Neural cell (in vitro differentiated cells): ENCODE measurements around the gene IGFBP2.

Experiments
- EP300 ChIP-seq: fragments of 450-650 bp; conservative IDR thresholded peaks from 2 replicates; pipeline ENCODE4 v1.6.1; 2014; ENCODE audit warnings: antibody characterized with exemption, mild to moderate bottlenecking, moderate library complexity; ENCODE audit not compliant: poor library complexity, severe bottlenecking
- EZH2 ChIP-seq: fragments of 200-600, 300-800 bp; shearing (Covaris generic), sonication (generic); IDR thresholded peaks from 2 replicates; pipeline ENCODE4 v1.6.1; 2014; ENCODE audit warnings: antibody characterized with exemption, low read length, borderline replicate concordance, mild to moderate bottlenecking; ENCODE audit not compliant: insufficient read depth, poor library complexity, severe bottlenecking
- MXI1 ChIP-seq: fragments of 450-650 bp; conservative IDR thresholded peaks from 2 replicates; pipeline ENCODE4 v1.6.1; 2014; ENCODE audit warnings: antibody characterized with exemption, mild to moderate bottlenecking; ENCODE audit not compliant: poor library complexity, severe bottlenecking
- POLR2AphosphoS5 ChIP-seq: IDR thresholded peaks from 2 replicates; pipeline ENCODE4 v1.6.1; 2012
- RAD21 ChIP-seq: fragments of 450-650 bp; conservative IDR thresholded peaks from 2 replicates; pipeline ENCODE4 v1.6.1; 2014; ENCODE audit warnings: antibody characterized with exemption, mild to moderate bottlenecking, moderate library complexity
- SMC3 ChIP-seq: fragments of 450-650 bp; conservative IDR thresholded peaks from 2 replicates; pipeline ENCODE4 v1.6.1; 2014; ENCODE audit warnings: antibody characterized with exemption, mild to moderate bottlenecking, moderate library complexity; ENCODE audit not compliant: poor library complexity
- TAF1 ChIP-seq: IDR thresholded peaks from 2 replicates; pipeline ENCODE4 v1.6.1; 2012; ENCODE audit warnings: low read depth
- TF ChIP-seq, protein P1 (sequence below): fragments of 450-650 bp; IDR thresholded peaks from 2 replicates; pipeline ENCODE4 v1.5.1; 2014; ENCODE audit warnings: antibody characterized with exemption, mild to moderate bottlenecking, moderate library complexity; ENCODE audit not compliant: poor library complexity, severe bottlenecking
- TF ChIP-seq, protein P2 (sequence below): IDR thresholded peaks from 2 replicates; pipeline ENCODE4 v1.6.1; 2012; ENCODE audit warnings: borderline replicate concordance

DNA sequence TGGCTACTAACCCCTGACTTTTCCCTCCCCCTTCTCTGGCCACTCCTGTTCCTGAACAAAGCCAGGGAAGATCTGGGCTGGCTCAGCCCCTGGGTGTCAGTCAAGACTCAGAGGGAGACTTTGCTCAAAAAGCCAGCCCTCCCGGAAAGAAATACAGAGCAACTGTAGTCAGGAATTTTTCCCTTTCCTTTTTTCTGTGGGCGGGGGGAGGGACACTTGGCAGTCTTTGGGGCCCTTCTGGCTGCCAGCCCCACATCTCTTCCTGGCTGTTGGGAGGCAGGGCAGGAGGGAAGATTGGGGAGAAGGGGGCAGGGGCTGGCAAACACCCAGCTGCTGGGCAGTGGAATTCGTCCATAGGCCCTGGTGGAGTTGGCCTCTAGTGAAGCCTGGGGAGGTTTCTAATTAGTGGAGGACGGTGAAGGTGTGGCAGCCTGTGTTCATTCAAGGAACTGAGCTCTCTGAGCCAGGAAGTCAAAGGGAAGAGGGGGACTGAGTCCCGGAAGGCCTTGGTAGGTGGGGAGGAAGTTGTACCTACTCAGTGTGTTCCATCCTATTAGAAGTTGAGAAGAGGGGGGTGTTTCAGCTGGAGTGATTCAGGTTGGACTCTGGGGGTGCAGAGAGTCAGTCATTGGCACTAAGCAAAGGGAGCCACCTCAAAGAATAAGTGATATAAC, 10.9 kb downstream of the IGFBP2 start:
- TF ChIP-seq EP300 (no peak), EZH2 (no peak), SMC3 (no peak), POLR2AphosphoS5 (no peak), RAD21 (no peak), MXI1 (no peak), TAF1 (no peak)
- TF ChIP-seq, protein P1, sequence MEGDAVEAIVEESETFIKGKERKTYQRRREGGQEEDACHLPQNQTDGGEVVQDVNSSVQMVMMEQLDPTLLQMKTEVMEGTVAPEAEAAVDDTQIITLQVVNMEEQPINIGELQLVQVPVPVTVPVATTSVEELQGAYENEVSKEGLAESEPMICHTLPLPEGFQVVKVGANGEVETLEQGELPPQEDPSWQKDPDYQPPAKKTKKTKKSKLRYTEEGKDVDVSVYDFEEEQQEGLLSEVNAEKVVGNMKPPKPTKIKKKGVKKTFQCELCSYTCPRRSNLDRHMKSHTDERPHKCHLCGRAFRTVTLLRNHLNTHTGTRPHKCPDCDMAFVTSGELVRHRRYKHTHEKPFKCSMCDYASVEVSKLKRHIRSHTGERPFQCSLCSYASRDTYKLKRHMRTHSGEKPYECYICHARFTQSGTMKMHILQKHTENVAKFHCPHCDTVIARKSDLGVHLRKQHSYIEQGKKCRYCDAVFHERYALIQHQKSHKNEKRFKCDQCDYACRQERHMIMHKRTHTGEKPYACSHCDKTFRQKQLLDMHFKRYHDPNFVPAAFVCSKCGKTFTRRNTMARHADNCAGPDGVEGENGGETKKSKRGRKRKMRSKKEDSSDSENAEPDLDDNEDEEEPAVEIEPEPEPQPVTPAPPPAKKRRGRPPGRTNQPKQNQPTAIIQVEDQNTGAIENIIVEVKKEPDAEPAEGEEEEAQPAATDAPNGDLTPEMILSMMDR: no peak
- TF ChIP-seq, protein P2, sequence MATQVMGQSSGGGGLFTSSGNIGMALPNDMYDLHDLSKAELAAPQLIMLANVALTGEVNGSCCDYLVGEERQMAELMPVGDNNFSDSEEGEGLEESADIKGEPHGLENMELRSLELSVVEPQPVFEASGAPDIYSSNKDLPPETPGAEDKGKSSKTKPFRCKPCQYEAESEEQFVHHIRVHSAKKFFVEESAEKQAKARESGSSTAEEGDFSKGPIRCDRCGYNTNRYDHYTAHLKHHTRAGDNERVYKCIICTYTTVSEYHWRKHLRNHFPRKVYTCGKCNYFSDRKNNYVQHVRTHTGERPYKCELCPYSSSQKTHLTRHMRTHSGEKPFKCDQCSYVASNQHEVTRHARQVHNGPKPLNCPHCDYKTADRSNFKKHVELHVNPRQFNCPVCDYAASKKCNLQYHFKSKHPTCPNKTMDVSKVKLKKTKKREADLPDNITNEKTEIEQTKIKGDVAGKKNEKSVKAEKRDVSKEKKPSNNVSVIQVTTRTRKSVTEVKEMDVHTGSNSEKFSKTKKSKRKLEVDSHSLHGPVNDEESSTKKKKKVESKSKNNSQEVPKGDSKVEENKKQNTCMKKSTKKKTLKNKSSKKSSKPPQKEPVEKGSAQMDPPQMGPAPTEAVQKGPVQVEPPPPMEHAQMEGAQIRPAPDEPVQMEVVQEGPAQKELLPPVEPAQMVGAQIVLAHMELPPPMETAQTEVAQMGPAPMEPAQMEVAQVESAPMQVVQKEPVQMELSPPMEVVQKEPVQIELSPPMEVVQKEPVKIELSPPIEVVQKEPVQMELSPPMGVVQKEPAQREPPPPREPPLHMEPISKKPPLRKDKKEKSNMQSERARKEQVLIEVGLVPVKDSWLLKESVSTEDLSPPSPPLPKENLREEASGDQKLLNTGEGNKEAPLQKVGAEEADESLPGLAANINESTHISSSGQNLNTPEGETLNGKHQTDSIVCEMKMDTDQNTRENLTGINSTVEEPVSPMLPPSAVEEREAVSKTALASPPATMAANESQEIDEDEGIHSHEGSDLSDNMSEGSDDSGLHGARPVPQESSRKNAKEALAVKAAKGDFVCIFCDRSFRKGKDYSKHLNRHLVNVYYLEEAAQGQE: no peak
